H4 (cell line): ENCODE data around the gene FYN. TPM values are rescaled to one million over a fixed set of nuclear protein-coding genes. Genes with fewer than 3 reads are reported as not detected.
A peak's percentile ranks its signal among the peaks of the same experiment; 100 is the strongest.
"Not testable (repeated sequence)": the region's sequence is repeated elsewhere in the genome, so short reads cannot be mapped to it uniquely, and the experiment has no call there.

ENCODE experiments used
- DNase-seq: peaks from one replicate; pipeline ENCODE4 v3.0.0-alpha.2; 2015; ENCODE audit warnings: low spot score
- total RNA-seq: library from RNA; depleted of rRNA; stranded (reverse); fragments of >200 nt; shearing (Covaris generic); gene quantifications from 2 replicates; pipeline ENCODE4 v1.2.3, GENCODE V29; 2014

The FYN gene
- total RNA-seq, 1 experiment from 2014 or later = 19.9 TPM

DNA sequence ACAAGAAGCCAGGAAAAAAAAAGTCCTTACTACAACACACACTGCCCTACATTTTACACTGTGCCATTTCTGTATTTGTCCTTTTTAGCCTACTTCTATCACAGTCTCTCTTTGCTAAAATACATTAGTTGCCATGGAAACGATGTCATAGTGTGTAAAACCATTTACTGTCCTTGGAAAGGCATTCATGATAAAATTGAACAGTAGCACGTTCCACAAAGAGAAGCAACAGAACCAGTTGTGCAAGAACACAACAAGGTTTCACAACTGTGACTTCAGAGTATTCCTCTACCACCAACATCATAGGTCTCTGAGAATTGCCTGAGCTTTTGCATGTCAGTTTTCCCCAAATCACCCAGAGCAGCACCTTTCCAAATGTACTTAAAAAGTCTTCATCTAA lies 20.5 kb downstream of the FYN start:
- no peak for DNase-seq

- DNase-seq = no peak
Observed at GRCh38 chr6:111850295-111850937, 22.8 kb downstream of the FYN start.

DNA sequence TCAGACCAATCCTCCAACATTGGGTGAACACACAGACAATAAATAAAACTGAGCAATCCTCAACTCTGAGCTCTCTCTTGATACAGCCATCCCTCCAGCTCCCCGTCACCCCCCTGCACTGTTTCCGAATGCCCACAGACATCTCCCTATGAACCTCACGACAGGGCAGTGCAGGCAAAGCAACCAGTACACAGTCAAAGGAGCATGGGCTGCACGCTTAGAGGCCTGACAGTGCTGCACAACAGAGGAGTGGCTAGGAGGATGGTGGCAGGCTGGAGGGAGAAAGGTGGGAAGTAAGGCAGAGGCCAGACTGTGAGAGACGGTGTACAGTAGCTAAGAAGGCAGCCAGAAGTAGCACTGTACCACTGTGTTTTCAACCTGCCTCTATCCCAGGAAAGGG lies 24.0 kb downstream of the FYN start:
- no peak for DNase-seq

GRCh38 chr6:111848262-111848812 lies 24.9 kb downstream of the FYN start:
- no peak for DNase-seq

- no peak for DNase-seq
Observed at GRCh38 chr6:111846492-111847409, 26.5 kb downstream of the FYN start.

- DNase-seq = no peak
Observed at GRCh38 chr6:111846066-111846465, 27.2 kb downstream of the FYN start.

GRCh38 chr6:111845441-111845871 lies 27.8 kb downstream of the FYN start:
- DNase-seq = no peak

- no peak for DNase-seq
Observed at GRCh38 chr6:111844921-111845320, 28.3 kb downstream of the FYN start.

DNA sequence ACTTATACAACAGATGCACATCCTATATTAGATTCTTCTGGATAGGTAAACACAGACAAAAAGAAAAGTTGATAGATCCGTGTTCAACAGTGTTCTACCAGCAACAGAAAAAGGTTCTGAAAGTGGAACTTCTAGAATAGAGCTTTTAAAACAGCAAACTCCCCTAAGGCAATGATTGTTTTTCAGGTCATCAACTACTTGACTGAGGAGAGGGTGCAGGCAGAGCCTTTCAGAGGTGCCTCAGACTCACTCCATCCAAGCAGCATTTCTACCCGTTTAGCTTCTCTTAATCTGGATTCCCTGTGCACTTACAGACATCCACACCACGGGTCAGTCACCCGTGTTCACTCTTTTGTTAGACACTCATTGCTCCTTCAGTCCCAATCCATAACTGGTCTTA lies 28.9 kb downstream of the FYN start:
- no peak for DNase-seq

DNA sequence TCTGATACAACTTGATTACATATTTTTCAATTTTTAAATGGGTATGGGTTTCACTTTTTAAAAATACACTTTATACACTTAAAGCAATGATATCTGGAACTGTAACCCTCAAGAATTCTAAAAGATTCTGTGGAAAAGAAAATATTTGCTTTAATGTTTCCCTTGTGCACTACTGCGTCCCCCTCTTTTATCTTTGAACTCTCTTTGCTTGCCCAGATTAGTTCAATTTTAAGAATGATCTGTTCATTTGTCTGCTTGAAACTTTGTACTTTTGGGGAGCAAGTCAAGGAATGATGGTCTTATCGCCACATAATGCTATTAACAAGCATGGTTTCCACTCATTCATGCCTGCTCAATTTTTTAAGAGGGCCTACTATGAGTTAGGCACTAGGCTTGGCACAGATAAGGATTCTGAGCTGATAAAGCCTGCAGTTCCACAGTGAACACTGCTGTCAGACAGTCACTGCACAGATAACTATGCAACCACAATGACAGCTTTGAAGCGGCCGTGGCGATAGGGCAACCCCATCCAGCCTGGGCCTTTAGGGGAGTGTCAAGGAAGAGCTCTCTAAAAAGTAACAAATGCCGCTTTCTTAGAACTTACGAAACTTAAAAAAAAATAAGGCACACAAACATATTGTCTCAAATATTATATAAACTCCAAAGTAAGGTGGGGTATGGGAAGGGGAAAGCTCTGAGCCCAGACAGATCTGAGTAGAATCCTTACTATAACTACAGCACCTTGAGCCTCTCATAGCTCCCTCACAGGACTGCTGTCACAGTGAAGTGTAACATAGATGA lies 29.7 kb downstream of the FYN start:
- DNase-seq = no peak

DNA sequence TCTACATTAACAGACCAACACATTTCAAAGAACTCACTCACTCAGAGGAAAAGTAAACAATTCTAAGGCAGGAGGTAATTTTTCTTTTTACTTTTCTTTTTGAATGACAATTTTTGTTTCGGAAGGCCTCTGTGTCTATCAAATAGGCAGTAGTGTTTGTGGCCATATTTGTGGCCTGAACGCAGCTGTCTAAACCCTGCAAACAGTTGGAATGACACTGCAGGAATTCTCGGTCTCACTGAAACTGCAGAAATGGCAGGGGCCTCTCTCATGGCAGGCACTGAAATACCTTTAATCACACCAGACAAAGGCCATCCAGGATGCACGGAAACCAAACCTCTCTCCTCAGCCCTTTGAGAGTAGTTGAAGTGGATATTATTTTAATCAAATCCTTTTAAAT lies 30.4 kb downstream of the FYN start:
- peak; percentile 25 for DNase-seq

- no peak for DNase-seq
Observed at GRCh38 chr6:111842271-111842822, 30.9 kb downstream of the FYN start.

DNA sequence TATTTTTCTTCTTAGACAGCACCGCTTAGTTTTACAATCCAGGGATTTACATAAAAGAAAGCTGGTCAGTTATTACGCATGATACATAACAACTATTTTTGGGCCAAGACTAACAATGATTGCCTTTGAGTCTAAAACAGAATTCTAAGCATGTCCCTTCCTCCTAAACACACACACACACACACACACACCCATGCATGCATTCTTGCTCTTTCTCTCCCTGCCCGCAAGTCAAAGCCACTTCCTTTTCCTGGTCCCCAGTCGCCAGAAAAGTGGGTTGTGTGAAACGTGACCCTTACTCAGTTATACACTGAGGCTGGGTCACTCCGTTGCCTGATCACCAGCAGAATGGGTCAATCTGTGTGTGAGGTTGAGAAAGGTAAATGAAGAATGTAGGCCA lies 31.4 kb downstream of the FYN start:
- DNase-seq = no peak

DNA sequence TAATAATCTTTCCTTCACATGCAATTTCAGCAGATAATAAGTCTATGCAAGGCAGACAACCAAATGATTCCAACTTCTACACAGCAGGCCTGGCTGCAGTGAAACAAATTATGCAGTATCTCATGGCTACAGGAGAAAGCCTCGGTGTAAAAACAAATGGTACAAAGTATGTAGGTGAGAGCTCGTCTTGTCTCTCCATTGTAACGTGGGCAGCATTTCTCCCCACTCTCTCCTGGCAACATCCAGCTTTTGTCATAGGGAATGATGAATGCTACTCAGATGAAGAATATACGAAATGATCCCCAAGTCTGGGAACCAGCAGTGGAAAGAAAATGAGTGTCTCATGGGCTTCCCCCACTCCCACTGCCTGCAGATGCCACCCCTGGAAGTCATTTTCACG lies 32.4 kb downstream of the FYN start:
- DNase-seq = no peak

DNA sequence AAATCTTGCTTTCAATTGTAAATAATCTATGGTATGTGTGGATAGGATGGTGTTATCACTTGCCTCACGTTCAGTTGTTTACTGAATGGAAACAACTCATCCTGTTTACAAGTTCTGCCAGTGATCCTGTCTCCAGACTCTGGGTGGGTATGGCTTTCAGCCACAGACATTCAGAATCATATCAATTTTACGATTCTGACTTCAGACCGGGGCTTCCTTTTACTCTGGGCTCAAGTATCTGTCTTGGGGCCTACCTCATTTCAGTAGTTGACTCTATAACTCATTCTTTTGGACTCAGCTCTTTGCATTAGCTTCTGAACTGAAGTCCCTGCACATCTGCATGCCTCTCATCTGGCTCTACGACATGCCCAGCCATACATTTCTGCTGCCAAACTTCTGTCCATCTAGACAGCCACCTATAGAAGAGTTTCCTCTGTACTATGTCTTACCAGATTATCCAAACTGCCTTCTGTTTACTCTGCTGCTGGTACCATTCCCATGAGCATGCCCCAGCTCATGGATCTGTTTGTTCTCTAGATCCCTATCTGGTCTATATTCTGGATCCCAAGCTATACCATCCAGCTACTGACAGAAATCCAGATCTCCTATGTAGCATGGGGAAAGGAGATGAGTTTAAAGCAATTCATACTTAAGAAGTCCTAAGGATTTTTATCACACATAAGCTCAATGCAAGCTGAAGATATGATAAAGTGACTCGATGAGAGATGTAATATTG lies 34.3 kb downstream of the FYN start:
- no peak for DNase-seq

GRCh38 chr6:111837641-111838500 lies 35.4 kb downstream of the FYN start:
- DNase-seq = no peak

- no peak for DNase-seq
Observed at GRCh38 chr6:111837007-111837406, 36.2 kb downstream of the FYN start.

DNA sequence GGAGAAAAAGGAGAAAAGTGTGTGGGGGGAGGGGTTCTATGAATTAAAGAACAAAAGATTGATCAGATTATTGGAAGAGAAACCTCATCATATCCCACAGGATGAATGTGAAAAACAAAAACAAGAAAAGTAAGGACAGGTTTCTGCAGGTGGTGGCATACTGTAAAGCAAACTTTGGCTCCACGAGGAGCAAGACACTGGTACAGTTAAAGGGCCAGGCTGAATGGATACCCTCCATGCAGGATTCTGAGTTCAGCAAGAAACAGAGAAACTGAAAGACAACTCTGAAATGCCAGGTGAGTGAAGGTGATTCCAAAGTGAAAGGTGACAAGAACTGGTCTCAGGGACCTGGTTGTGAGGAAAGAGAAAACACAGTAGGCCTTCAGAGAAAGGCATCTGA lies 37.4 kb downstream of the FYN start:
- no peak for DNase-seq

DNA sequence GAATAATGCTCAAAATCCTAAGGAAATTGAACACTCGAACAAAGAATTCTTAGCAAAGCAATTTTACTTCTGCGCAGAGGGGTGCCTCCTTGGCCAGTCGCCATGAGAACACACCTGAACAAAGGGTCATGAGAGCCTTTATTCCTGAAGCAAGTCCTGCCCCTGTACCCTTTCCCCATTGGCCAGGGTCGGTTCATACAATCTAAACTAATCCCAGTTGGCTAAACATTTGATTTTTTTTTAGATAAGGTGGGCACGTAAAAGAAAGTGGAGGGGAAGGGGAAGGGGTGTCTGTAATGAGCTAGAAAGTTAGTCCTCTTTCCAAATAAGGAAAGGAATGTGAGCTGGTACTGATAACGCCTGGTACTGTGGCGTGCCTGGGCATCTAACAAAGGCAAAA lies 37.9 kb downstream of the FYN start:
- DNase-seq = not testable (repeated sequence)

DNA sequence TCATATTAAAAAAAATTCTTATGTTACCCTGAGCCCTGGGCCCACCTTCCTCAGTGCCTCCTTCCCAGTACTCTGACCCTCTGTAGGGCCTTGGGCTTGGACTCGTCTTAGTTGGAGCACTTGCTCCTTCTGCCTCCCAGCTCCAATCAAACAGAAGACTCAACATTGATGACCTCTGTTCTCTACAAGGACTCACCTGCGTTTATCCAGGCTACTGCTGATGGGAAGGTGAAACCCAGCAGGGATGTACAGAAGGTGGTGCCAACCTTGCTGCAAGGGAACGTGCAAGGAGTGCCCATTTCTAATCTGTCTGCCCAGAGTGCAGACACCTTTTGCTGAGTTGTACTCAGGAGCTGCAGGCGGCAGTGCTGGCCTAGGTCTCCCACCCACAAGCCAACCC lies 38.9 kb downstream of the FYN start:
- DNase-seq = no peak
